HL-60 (cell line): ENCODE results near the gene MAP3K13.

ENCODE experiments used
- DNase-seq, 2 experiments: peaks; one replicate each; pipeline ENCODE4 v3.0.0-alpha.2; 2010 to 2020; ENCODE audit warnings: low read depth in 1 of 2, low spot score in 1 of 2
- H3K27ac ChIP-seq: fragments of 250-450 bp; sonication (Bioruptor Pico); replicated peaks from 2 replicates; pipeline ENCODE4 v1.5.1; 2020; ENCODE audit warnings: mild to moderate bottlenecking, moderate library complexity
- H3K27me3 ChIP-seq: fragments of 250-450 bp; sonication (Bioruptor Pico); 2 replicates; pipeline ENCODE4 v1.5.1; 2021; ENCODE audit warnings: mild to moderate bottlenecking, moderate library complexity; ENCODE audit not compliant: insufficient read depth, poor library complexity, severe bottlenecking
- H3K4me3 ChIP-seq: replicated peaks from 2 replicates; pipeline ENCODE4 v1.5.1; 2011; ENCODE audit warnings: mild to moderate bottlenecking, control low read depth, low read length; ENCODE audit not compliant: insufficient read depth
- CTCF ChIP-seq: IDR thresholded peaks from one replicate; pipeline ENCODE4 v1.5.1; 2011; ENCODE audit warnings: low read length, control low read depth, inconsistent platforms; ENCODE audit not compliant: insufficient read depth
- GABPA ChIP-seq: IDR thresholded peaks from 2 replicates; pipeline ENCODE4 v1.6.1; 2012; ENCODE audit warnings: low read depth
- POLR2AphosphoS5 ChIP-seq: IDR thresholded peaks from 2 replicates; pipeline ENCODE4 v1.6.1; 2012; ENCODE audit warnings: low read depth
- REST ChIP-seq: IDR thresholded peaks from 2 replicates; pipeline ENCODE4 v1.6.1; 2012; ENCODE audit warnings: low read depth; ENCODE audit not compliant: insufficient replicate concordance
- SPI1 ChIP-seq: IDR thresholded peaks from 2 replicates; pipeline ENCODE4 v1.6.1; 2012; ENCODE audit warnings: low read depth, mild to moderate bottlenecking, borderline replicate concordance

Gene MAP3K13

GRCh38 chr3:185504636-185505035 lies 141.7 kb downstream of the MAP3K13 start:
- Histone ChIP-seq H3K27me3 (no peaks in the 10 kb centered on the region), H3K27ac (no peak overlapping the region), H3K4me3 (no peak overlapping the region)
- no peak for TF ChIP-seq GABPA
- no peak for TF ChIP-seq CTCF
- no peak for TF ChIP-seq SPI1
- no peak for TF ChIP-seq REST
- no peak for TF ChIP-seq POLR2AphosphoS5
- no peak for DNase-seq

GRCh38 chr3:185507883-185508282 lies 144.9 kb downstream of the MAP3K13 start:
- H3K4me3 ChIP-seq = no peak overlapping the region
- H3K27me3 ChIP-seq = no peaks in the 10 kb centered on the region
- TF ChIP-seq REST = no peak
- DNase-seq = no peak
- no peak overlapping the region for H3K27ac ChIP-seq

- no peak overlapping the region for H3K4me3 ChIP-seq
- TF ChIP-seq SPI1 (no peak), GABPA (no peak), CTCF (no peak), POLR2AphosphoS5 (no peak), REST (no peak)
- no peaks in the 10 kb centered on the region for H3K27me3 ChIP-seq
- no peak for DNase-seq
- no peak overlapping the region for H3K27ac ChIP-seq
Measured at GRCh38 chr3:185508335-185508991, 145.5 kb downstream of the MAP3K13 start.
